ENCODE data around the gene CREG2.
"Not testable (repeated sequence)": the region's sequence is repeated elsewhere in the genome, so short reads cannot be mapped to it uniquely, and the experiment has no call there.

The CREG2 gene

GRCh38 chr2:101339266-101339880, 47.9 kb downstream of the CREG2 start:
- Mint-ChIP-seq H3K4me1 (ENCODE audit: low read depth) (peaks cover 35% of the 10 kb centered on the region), H3K27me3 (ENCODE audit: low read depth) (peaks cover 10% of the 10 kb centered on the region), H3K9me3 (no peaks in the 10 kb centered on the region), H3K27ac (no peak overlapping the region), H3K4me3 (no peak overlapping the region), H3K36me3 (ENCODE audit: low read depth) (no peaks in the 10 kb centered on the region)
- DNase-seq (ENCODE audit: low spot score) = no peak

DNA sequence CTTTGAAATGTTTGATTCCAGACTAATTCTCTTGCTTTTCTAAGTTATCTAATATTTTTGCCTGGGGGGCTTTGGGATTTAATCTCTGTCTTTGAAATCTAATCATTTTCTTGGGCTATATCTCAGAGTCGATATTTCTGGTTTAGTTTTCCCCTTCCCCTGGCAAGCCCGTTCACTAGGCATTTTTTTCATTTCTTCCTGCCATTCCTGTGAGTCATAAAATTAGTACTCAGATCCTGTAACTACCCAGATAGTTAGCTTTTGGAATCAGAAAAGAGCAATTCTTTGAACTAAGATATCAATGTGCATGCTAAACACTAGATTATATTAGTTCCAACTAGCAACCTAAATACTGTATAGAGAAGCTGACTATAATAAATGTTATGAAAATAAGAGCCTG, 49.4 kb downstream of the CREG2 start:
- Mint-ChIP-seq H3K4me3 (no peak overlapping the region), H3K9me3 (no peaks in the 10 kb centered on the region)

GRCh38 chr2:101332885-101333766, 54.2 kb downstream of the CREG2 start:
- Mint-ChIP-seq H3K4me3 (no peak overlapping the region), H3K36me3 (ENCODE audit: low read depth) (no peaks in the 10 kb centered on the region), H3K27me3 (ENCODE audit: low read depth) (peaks cover 3% of the 10 kb centered on the region), H3K9me3 (no peaks in the 10 kb centered on the region), H3K27ac (no peak overlapping the region), H3K4me1 (ENCODE audit: low read depth) (peaks cover 21% of the 10 kb centered on the region)
- DNase-seq (ENCODE audit: low spot score) = no peak

More for the DNA sequence above, 49.4 kb downstream of the CREG2 start:
- DNase-seq (ENCODE audit: low spot score) = no peak
- Mint-ChIP-seq H3K27me3 (ENCODE audit: low read depth) (peaks cover 4% of the 10 kb centered on the region), H3K36me3 (ENCODE audit: low read depth) (no peaks in the 10 kb centered on the region), H3K4me1 (ENCODE audit: low read depth) (peaks cover 35% of the 10 kb centered on the region), H3K27ac (no peak overlapping the region)

DNA sequence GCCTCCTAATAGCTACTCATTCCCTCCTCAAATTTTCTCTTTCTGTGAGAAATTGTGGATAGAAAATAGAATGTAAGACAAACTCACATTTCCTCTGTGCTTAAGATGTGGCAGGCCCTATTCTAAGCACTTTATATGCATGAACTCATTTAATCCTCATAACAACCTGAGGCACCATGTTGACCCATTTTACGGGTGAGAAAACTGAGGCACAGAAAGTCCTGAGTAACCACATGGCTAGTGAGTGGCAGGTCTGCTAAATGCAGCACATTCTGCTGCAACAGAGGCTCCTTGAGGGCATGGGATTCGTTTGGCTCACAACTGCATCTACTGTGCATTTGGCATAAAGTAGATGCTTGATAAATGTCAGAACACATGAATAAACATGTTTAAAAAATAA, 56.1 kb downstream of the CREG2 start:
- Mint-ChIP-seq H3K27ac (no peak overlapping the region), H3K4me1 (ENCODE audit: low read depth) (peaks cover 21% of the 10 kb centered on the region), H3K9me3 (no peaks in the 10 kb centered on the region), H3K27me3 (ENCODE audit: low read depth) (no peaks in the 10 kb centered on the region), H3K4me3 (no peak overlapping the region), H3K36me3 (ENCODE audit: low read depth) (no peaks in the 10 kb centered on the region)
- no peak for DNase-seq (ENCODE audit: low spot score)

DNA sequence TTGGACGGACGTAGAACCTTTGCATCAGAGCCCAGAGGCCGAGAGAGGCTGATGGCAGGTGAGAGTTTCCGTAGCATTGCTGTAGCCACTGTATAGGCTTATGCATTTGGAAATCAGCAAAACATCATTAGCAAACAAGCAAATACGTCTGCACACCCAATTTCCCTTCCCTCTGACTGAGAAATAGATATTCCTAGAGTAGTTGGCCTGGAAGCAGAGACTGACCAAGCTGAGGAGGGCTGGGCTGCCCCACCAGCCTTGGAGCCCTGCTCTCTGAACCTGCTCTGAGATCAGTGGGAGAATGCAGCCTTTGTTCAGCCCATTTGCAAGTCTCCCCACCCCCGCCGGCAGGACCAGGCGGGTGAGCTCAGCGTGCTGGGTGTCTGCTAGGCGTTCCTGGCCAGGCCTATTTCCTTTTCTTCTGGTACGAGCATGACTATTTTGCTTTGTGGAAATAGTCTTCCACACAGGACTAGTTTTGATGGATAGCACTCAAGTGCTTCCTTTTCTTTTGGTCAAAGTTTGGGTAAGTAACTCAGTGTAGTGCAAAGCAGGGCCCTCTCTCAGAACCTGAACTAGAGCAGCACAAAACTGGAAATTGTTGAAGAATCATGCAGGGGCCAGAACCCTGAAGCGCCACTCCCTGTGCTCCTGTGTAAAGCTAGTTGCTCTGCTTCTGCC, 56.9 kb downstream of the CREG2 start:
- Mint-ChIP-seq H3K4me3 (peak overlapping the region; percentile 53), H3K9me3 (peaks cover under 1% of the 10 kb centered on the region), H3K27me3 (ENCODE audit: low read depth) (no peaks in the 10 kb centered on the region), H3K4me1 (ENCODE audit: low read depth) (peaks cover 21% of the 10 kb centered on the region), H3K27ac (peak overlapping the region; percentile 67), H3K36me3 (ENCODE audit: low read depth) (no peaks in the 10 kb centered on the region)
- DNase-seq (ENCODE audit: low spot score) = no peak

DNA sequence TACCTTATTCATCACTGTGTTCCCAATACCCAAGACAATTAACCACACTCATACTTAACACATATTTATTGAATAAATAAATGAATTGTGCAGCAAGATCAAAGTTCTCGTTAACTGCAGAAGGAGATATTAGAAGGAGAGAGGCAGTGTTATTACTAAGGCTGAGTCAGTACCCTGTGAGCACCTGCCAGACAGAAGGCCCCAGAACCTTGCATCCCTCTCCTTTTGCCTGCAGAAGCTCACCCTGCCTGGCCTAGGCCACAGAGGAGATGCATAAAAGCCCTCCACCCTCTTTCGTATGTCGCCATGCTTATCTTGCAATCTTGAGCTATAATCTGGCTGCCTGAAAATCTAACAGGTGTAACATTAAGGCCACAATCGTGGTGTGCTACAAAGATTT, 58.3 kb downstream of the CREG2 start:
- H3K27me3 Mint-ChIP-seq (ENCODE audit: low read depth) = no peaks in the 10 kb centered on the region
- H3K4me3 Mint-ChIP-seq = no peak overlapping the region
- H3K9me3 Mint-ChIP-seq = peaks cover 4% of the 10 kb centered on the region
- peaks cover 22% of the 10 kb centered on the region for H3K4me1 Mint-ChIP-seq (ENCODE audit: low read depth)
- H3K36me3 Mint-ChIP-seq (ENCODE audit: low read depth) = no peaks in the 10 kb centered on the region
- DNase-seq (ENCODE audit: low spot score) = no peak
- peak overlapping the region; percentile 56 for H3K27ac Mint-ChIP-seq

- peaks cover 22% of the 10 kb centered on the region for H3K4me1 Mint-ChIP-seq (ENCODE audit: low read depth)
- peak; percentile 48 for DNase-seq (ENCODE audit: low spot score)
- no peak overlapping the region for H3K4me3 Mint-ChIP-seq
- no peaks in the 10 kb centered on the region for H3K36me3 Mint-ChIP-seq (ENCODE audit: low read depth)
- no peak overlapping the region for H3K27ac Mint-ChIP-seq
- H3K27me3 Mint-ChIP-seq (ENCODE audit: low read depth) = no peaks in the 10 kb centered on the region
- H3K9me3 Mint-ChIP-seq = peaks cover 4% of the 10 kb centered on the region
Measured at GRCh38 chr2:101328474-101329007, 58.8 kb downstream of the CREG2 start.

GRCh38 chr2:101327863-101328394, 59.4 kb downstream of the CREG2 start:
- Mint-ChIP-seq H3K27me3 (ENCODE audit: low read depth) (peaks cover 3% of the 10 kb centered on the region), H3K4me3 (no peak overlapping the region), H3K4me1 (ENCODE audit: low read depth) (peaks cover 19% of the 10 kb centered on the region), H3K9me3 (peaks cover 4% of the 10 kb centered on the region), H3K36me3 (ENCODE audit: low read depth) (no peaks in the 10 kb centered on the region), H3K27ac (no peak overlapping the region)
- no peak for DNase-seq (ENCODE audit: low spot score)

- Mint-ChIP-seq H3K27ac (no peak overlapping the region), H3K36me3 (ENCODE audit: low read depth) (no peaks in the 10 kb centered on the region), H3K27me3 (ENCODE audit: low read depth) (peaks cover 14% of the 10 kb centered on the region), H3K9me3 (peaks cover 8% of the 10 kb centered on the region), H3K4me1 (ENCODE audit: low read depth) (peaks cover 11% of the 10 kb centered on the region), H3K4me3 (no peak overlapping the region)
- DNase-seq (ENCODE audit: low spot score) = no peak
Measured at GRCh38 chr2:101325425-101325824, 61.9 kb downstream of the CREG2 start.

- not testable (repeated sequence) for H3K36me3 Mint-ChIP-seq (ENCODE audit: low read depth)
- H3K4me1 Mint-ChIP-seq (ENCODE audit: low read depth) = peaks cover 19% of the 10 kb centered on the region
Measured at GRCh38 chr2:101316568-101316967, 70.7 kb downstream of the CREG2 start.

DNA sequence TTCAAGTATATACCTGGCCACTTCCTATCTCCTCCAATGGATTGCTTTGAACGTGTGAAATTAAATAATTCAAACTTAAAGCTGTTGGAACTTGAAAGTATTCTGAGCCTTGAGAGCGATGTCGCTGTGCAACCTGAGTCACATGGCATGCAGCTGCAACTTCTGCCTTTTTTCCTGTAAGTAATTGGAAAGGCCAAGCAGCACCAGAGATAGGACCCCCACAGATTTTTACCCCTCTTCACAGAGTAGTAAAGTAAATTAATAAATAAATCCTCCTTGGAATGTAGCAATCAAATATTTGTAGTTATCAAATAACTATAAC, 75.6 kb downstream of the CREG2 start:
- Mint-ChIP-seq H3K4me1 (ENCODE audit: low read depth) (peaks cover 35% of the 10 kb centered on the region), H3K36me3 (ENCODE audit: low read depth) (peaks cover 10% of the 10 kb centered on the region), H3K27me3 (ENCODE audit: low read depth) (peaks cover 11% of the 10 kb centered on the region), H3K9me3 (no peaks in the 10 kb centered on the region), H3K4me3 (peak overlapping the region; percentile 59), H3K27ac (peak overlapping the region; percentile 12)
- no peak for DNase-seq (ENCODE audit: low spot score)

More at GRCh38 chr2:101316568-101316967, 70.7 kb downstream of the CREG2 start:
- not testable (repeated sequence) for H3K9me3 Mint-ChIP-seq; H3K4me3 Mint-ChIP-seq; DNase-seq (ENCODE audit: low spot score); H3K27ac Mint-ChIP-seq
- H3K27me3 Mint-ChIP-seq (ENCODE audit: low read depth) = peaks cover 47% of the 10 kb centered on the region

- Mint-ChIP-seq H3K27me3 (ENCODE audit: low read depth) (peaks cover 5% of the 10 kb centered on the region), H3K4me1 (ENCODE audit: low read depth) (peaks cover 38% of the 10 kb centered on the region), H3K27ac (peak overlapping the region; percentile 66), H3K9me3 (no peaks in the 10 kb centered on the region), H3K4me3 (peak overlapping the region; percentile 59), H3K36me3 (ENCODE audit: low read depth) (peaks cover 14% of the 10 kb centered on the region)
- DNase-seq (ENCODE audit: low spot score) = no peak
Measured at GRCh38 chr2:101310834-101311695, 76.2 kb downstream of the CREG2 start.
